ENCODE results near the gene TACC2.

- TF ChIP-seq, protein P1, sequence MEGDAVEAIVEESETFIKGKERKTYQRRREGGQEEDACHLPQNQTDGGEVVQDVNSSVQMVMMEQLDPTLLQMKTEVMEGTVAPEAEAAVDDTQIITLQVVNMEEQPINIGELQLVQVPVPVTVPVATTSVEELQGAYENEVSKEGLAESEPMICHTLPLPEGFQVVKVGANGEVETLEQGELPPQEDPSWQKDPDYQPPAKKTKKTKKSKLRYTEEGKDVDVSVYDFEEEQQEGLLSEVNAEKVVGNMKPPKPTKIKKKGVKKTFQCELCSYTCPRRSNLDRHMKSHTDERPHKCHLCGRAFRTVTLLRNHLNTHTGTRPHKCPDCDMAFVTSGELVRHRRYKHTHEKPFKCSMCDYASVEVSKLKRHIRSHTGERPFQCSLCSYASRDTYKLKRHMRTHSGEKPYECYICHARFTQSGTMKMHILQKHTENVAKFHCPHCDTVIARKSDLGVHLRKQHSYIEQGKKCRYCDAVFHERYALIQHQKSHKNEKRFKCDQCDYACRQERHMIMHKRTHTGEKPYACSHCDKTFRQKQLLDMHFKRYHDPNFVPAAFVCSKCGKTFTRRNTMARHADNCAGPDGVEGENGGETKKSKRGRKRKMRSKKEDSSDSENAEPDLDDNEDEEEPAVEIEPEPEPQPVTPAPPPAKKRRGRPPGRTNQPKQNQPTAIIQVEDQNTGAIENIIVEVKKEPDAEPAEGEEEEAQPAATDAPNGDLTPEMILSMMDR (conservative IDR thresholded peaks at IDR 0.05; ENCODE audit: low read length): no peak
- no peak for TF ChIP-seq EZH2phosphoT487 (IDR thresholded peaks at IDR 0.05; ENCODE audit: borderline replicate concordance, low read depth, low read length)
Measured at GRCh38 chr10:122121059-122121458, 132.1 kb downstream of the TACC2 start.

All from OCI-LY7 (cell line).